Measurements from ENCODE around the gene R3HDM1.

The R3HDM1 gene

DNA sequence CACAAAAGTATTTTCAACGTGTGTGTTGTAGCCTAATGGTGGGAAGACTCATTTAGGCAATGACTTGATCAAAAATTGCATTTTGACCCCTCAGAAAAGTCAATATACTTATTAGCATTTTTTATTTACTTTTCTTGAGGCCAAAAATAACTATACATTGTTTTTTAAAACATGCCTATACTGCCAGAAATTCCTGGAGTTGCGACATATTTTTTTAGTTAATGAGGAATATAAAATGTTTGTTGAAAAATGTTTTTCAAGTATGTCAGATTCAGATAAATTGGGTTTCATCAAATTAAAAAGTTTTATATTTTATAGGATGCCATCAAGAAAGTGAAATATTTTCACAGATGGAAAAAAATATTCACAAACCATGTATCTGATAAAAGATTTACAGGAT is 39.6 kb downstream of the R3HDM1 start:
- Histone ChIP-seq H2AFZ (ENCODE audit: low read length, unreplicated experiment) (no peak overlapping the region), H3K27ac (ENCODE audit: low read depth, low read length) (no peak overlapping the region), H3K79me2 (ENCODE audit: control insufficient read depth, insufficient read depth, low read length, unreplicated experiment) (peaks cover 5% of the 10 kb centered on the region), H3K36me3 (ENCODE audit: insufficient read depth, low read length) (no peaks in the 10 kb centered on the region), H3K4me3 (ENCODE audit: low read depth, low read length) (no peak overlapping the region), H3K4me1 (ENCODE audit: control insufficient read depth, insufficient read depth, low read length, unreplicated experiment) (no peaks in the 10 kb centered on the region), H3K27me3 (ENCODE audit: insufficient read depth, low read length) (no peaks in the 10 kb centered on the region)

GRCh38 chr2:135573620-135574019 is 42.3 kb downstream of the R3HDM1 start:
- Histone ChIP-seq H3K27ac (ENCODE audit: low read depth, low read length) (no peak overlapping the region), H3K79me2 (ENCODE audit: control insufficient read depth, insufficient read depth, low read length, unreplicated experiment) (no peaks in the 10 kb centered on the region), H3K27me3 (ENCODE audit: insufficient read depth, low read length) (no peaks in the 10 kb centered on the region), H3K4me1 (ENCODE audit: control insufficient read depth, insufficient read depth, low read length, unreplicated experiment) (no peaks in the 10 kb centered on the region), H3K36me3 (ENCODE audit: insufficient read depth, low read length) (no peaks in the 10 kb centered on the region), H3K4me3 (ENCODE audit: low read depth, low read length) (no peak overlapping the region), H2AFZ (ENCODE audit: low read length, unreplicated experiment) (no peak overlapping the region)

GRCh38 chr2:135581282-135581681 is 50.0 kb downstream of the R3HDM1 start:
- H3K36me3 ChIP-seq (ENCODE audit: insufficient read depth, low read length) = no peaks in the 10 kb centered on the region
- no peaks in the 10 kb centered on the region for H3K4me1 ChIP-seq (ENCODE audit: control insufficient read depth, insufficient read depth, low read length, unreplicated experiment)
- no peak overlapping the region for H2AFZ ChIP-seq (ENCODE audit: low read length, unreplicated experiment)
- H3K27me3 ChIP-seq (ENCODE audit: insufficient read depth, low read length) = no peaks in the 10 kb centered on the region
- H3K27ac ChIP-seq (ENCODE audit: low read depth, low read length) = no peak overlapping the region
- H3K79me2 ChIP-seq (ENCODE audit: control insufficient read depth, insufficient read depth, low read length, unreplicated experiment) = peaks cover 9% of the 10 kb centered on the region
- no peak overlapping the region for H3K4me3 ChIP-seq (ENCODE audit: low read depth, low read length)

GRCh38 chr2:135582383-135582782 is 51.1 kb downstream of the R3HDM1 start:
- Histone ChIP-seq H3K27ac (ENCODE audit: low read depth, low read length) (no peak overlapping the region), H3K4me1 (ENCODE audit: control insufficient read depth, insufficient read depth, low read length, unreplicated experiment) (no peaks in the 10 kb centered on the region), H3K36me3 (ENCODE audit: insufficient read depth, low read length) (no peaks in the 10 kb centered on the region), H3K4me3 (ENCODE audit: low read depth, low read length) (no peak overlapping the region), H2AFZ (ENCODE audit: low read length, unreplicated experiment) (no peak overlapping the region), H3K79me2 (ENCODE audit: control insufficient read depth, insufficient read depth, low read length, unreplicated experiment) (peaks cover 9% of the 10 kb centered on the region), H3K27me3 (ENCODE audit: insufficient read depth, low read length) (no peaks in the 10 kb centered on the region)

GRCh38 chr2:135585586-135585985 is 54.3 kb downstream of the R3HDM1 start:
- H3K4me3 ChIP-seq (ENCODE audit: low read depth, low read length) = no peak overlapping the region
- peaks cover 9% of the 10 kb centered on the region for H3K79me2 ChIP-seq (ENCODE audit: control insufficient read depth, insufficient read depth, low read length, unreplicated experiment)
- no peak overlapping the region for H2AFZ ChIP-seq (ENCODE audit: low read length, unreplicated experiment)
- H3K27me3 ChIP-seq (ENCODE audit: insufficient read depth, low read length) = no peaks in the 10 kb centered on the region
- H3K27ac ChIP-seq (ENCODE audit: low read depth, low read length) = no peak overlapping the region
- no peaks in the 10 kb centered on the region for H3K4me1 ChIP-seq (ENCODE audit: control insufficient read depth, insufficient read depth, low read length, unreplicated experiment)
- H3K36me3 ChIP-seq (ENCODE audit: insufficient read depth, low read length) = no peaks in the 10 kb centered on the region

GRCh38 chr2:135586148-135586547 is 54.9 kb downstream of the R3HDM1 start:
- Histone ChIP-seq H3K27me3 (ENCODE audit: insufficient read depth, low read length) (no peaks in the 10 kb centered on the region), H3K27ac (ENCODE audit: low read depth, low read length) (no peak overlapping the region), H3K4me3 (ENCODE audit: low read depth, low read length) (no peak overlapping the region), H3K36me3 (ENCODE audit: insufficient read depth, low read length) (peaks cover 4% of the 10 kb centered on the region; the same call in 1 of the 2 replicates), H2AFZ (ENCODE audit: low read length, unreplicated experiment) (no peak overlapping the region), H3K4me1 (ENCODE audit: control insufficient read depth, insufficient read depth, low read length, unreplicated experiment) (no peaks in the 10 kb centered on the region), H3K79me2 (ENCODE audit: control insufficient read depth, insufficient read depth, low read length, unreplicated experiment) (peaks cover 5% of the 10 kb centered on the region)

DNA sequence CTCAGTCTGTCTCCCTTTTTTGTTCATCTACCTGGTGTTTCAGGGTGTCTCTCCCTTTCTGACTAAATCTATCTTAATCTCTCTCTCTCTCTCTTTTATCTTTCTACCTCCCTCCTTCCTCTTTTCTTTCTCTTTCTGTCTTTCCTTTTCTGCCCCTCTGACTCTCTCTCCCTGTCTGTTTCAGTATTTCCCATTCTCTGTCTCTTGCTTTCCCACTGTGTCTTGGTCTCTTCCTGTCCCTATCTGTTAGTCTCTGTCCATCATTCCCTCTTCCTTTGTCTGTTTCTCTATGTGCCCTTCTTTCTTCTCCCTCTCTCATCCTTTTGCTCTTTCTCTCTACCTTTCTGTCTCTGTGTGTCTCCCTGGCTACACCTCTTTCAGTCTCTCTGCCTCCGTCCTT is 56.7 kb downstream of the R3HDM1 start:
- Histone ChIP-seq H3K4me1 (ENCODE audit: control insufficient read depth, insufficient read depth, low read length, unreplicated experiment) (no peaks in the 10 kb centered on the region), H3K27ac (ENCODE audit: low read depth, low read length) (no peak overlapping the region)

GRCh38 chr2:135590619-135591260 is 59.5 kb downstream of the R3HDM1 start:
- H3K4me3 ChIP-seq (ENCODE audit: low read depth, low read length) = no peak overlapping the region
- H3K79me2 ChIP-seq (ENCODE audit: control insufficient read depth, insufficient read depth, low read length, unreplicated experiment) = peaks cover 2% of the 10 kb centered on the region
- peaks cover 6% of the 10 kb centered on the region; the same call in 1 of the 2 replicates for H3K36me3 ChIP-seq (ENCODE audit: insufficient read depth, low read length)
- H2AFZ ChIP-seq (ENCODE audit: low read length, unreplicated experiment) = no peak overlapping the region
- no peaks in the 10 kb centered on the region for H3K4me1 ChIP-seq (ENCODE audit: control insufficient read depth, insufficient read depth, low read length, unreplicated experiment)
- H3K27ac ChIP-seq (ENCODE audit: low read depth, low read length) = no peak overlapping the region
- H3K27me3 ChIP-seq (ENCODE audit: insufficient read depth, low read length) = no peaks in the 10 kb centered on the region

More for the DNA sequence above, 56.7 kb downstream of the R3HDM1 start:
- Histone ChIP-seq H3K36me3 (ENCODE audit: insufficient read depth, low read length) (peaks cover 6% of the 10 kb centered on the region; the same call in 1 of the 2 replicates), H2AFZ (ENCODE audit: low read length, unreplicated experiment) (no peak overlapping the region), H3K27me3 (ENCODE audit: insufficient read depth, low read length) (no peaks in the 10 kb centered on the region), H3K79me2 (ENCODE audit: control insufficient read depth, insufficient read depth, low read length, unreplicated experiment) (peaks cover 4% of the 10 kb centered on the region), H3K4me3 (ENCODE audit: low read depth, low read length) (no peak overlapping the region)

GRCh38 chr2:135600915-135601314 is 69.6 kb downstream of the R3HDM1 start:
- Histone ChIP-seq H3K27me3 (ENCODE audit: insufficient read depth, low read length) (no peaks in the 10 kb centered on the region), H3K4me1 (ENCODE audit: control insufficient read depth, insufficient read depth, low read length, unreplicated experiment) (no peaks in the 10 kb centered on the region), H2AFZ (ENCODE audit: low read length, unreplicated experiment) (no peak overlapping the region), H3K27ac (ENCODE audit: low read depth, low read length) (no peak overlapping the region), H3K79me2 (ENCODE audit: control insufficient read depth, insufficient read depth, low read length, unreplicated experiment) (no peaks in the 10 kb centered on the region), H3K4me3 (ENCODE audit: low read depth, low read length) (no peak overlapping the region), H3K36me3 (ENCODE audit: insufficient read depth, low read length) (peaks cover 6% of the 10 kb centered on the region)

DNA sequence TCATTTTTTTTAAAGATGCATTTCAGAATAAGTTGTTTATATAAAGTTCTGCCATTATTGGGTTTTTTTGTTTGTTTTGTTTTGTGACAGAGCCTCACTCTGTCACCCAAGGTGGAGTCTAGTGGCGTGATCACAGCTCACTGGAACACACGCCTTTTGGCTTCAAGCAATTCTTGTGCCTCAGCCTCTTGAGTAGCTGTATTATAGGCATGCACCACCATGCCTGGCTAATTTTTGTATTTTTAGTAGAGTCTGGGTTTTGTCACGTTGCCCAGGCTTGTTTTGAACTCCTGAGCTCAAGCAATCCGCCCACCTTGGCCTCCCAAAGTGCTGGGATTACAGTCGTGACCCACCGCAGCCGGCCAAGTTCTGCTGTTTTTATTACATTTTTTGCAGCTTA is 72.3 kb downstream of the R3HDM1 start:
- Histone ChIP-seq H3K4me1 (ENCODE audit: control insufficient read depth, insufficient read depth, low read length, unreplicated experiment) (no peaks in the 10 kb centered on the region), H2AFZ (ENCODE audit: low read length, unreplicated experiment) (no peak overlapping the region), H3K27ac (ENCODE audit: low read depth, low read length) (no peak overlapping the region), H3K27me3 (ENCODE audit: insufficient read depth, low read length) (no peaks in the 10 kb centered on the region), H3K4me3 (ENCODE audit: low read depth, low read length) (no peak overlapping the region), H3K79me2 (ENCODE audit: control insufficient read depth, insufficient read depth, low read length, unreplicated experiment) (no peaks in the 10 kb centered on the region), H3K36me3 (ENCODE audit: insufficient read depth, low read length) (peaks cover 6% of the 10 kb centered on the region)

- no peak overlapping the region for H3K27ac ChIP-seq (ENCODE audit: low read depth, low read length)
- peaks cover 6% of the 10 kb centered on the region for H3K36me3 ChIP-seq (ENCODE audit: insufficient read depth, low read length)
- H3K4me1 ChIP-seq (ENCODE audit: control insufficient read depth, insufficient read depth, low read length, unreplicated experiment) = no peaks in the 10 kb centered on the region
- H3K4me3 ChIP-seq (ENCODE audit: low read depth, low read length) = no peak overlapping the region
- no peaks in the 10 kb centered on the region for H3K79me2 ChIP-seq (ENCODE audit: control insufficient read depth, insufficient read depth, low read length, unreplicated experiment)
- no peaks in the 10 kb centered on the region for H3K27me3 ChIP-seq (ENCODE audit: insufficient read depth, low read length)
- H2AFZ ChIP-seq (ENCODE audit: low read length, unreplicated experiment) = no peak overlapping the region
Measured at GRCh38 chr2:135607561-135607960, 76.3 kb downstream of the R3HDM1 start.
